Naive thymus-derived CD4-positive, alpha-beta T cell (primary cell): ENCODE data around the gene TFF2. TPM values are rescaled to one million over a fixed set of nuclear protein-coding genes. Genes with fewer than 3 reads are reported as not detected.

ENCODE experiments used
- ATAC-seq: fragments of 150-1000 bp; cut with Tn5 transposase; 2 replicates; pipeline ENCODE4 v1.10.0; 2021; ENCODE audit warnings: mild to moderate bottlenecking, moderate library complexity
- CTCF ChIA-PET: fragments of 350-600 bp; sonication (Branson Sonifier 250); formaldehyde crosslinking; loops from one replicate; lab custom pipeline; 2021; ENCODE audit warnings: antibody characterized with exemption; lab: Charles Lee
- POLR2A ChIA-PET: fragments of 350-600 bp; sonication (Branson Sonifier 250); formaldehyde crosslinking; loops from one replicate; lab custom pipeline; 2021; ENCODE audit warnings: antibody characterized with exemption, inconsistent platforms; lab: Charles Lee
- DNase-seq, 9 donors: peaks; one replicate each; pipeline versions ENCODE4 v3.0.0 to v3.0.0-alpha.2; 2020 to 2022; ENCODE audit warnings: mixed read lengths in 1 of 9
- H3K27ac ChIP-seq: one replicate; pipeline ENCODE4 v1.7.0; 2013; ENCODE audit warnings: mild to moderate bottlenecking, low read depth, low read length, moderate library complexity
- H3K27me3 ChIP-seq, 2 donors: one replicate each; pipeline ENCODE4 v1.7.0; 2013; ENCODE audit warnings: low read length in 2 of 2, mild to moderate bottlenecking in 2 of 2, moderate library complexity in 2 of 2; ENCODE audit not compliant: control insufficient read depth in 2 of 2, insufficient read depth in 2 of 2
- H3K36me3 ChIP-seq, 3 experiments: 1 replicate in 2 of 3; 2 replicates in 1 of 3; pipeline ENCODE4 v1.7.0; 2013; ENCODE audit warnings: low read length in 3 of 3, mild to moderate bottlenecking in 3 of 3, moderate library complexity in 1 of 3; ENCODE audit not compliant: insufficient read depth in 3 of 3, control insufficient read depth in 2 of 3
- H3K4me1 ChIP-seq, 2 donors: one replicate each; pipeline ENCODE4 v1.7.0; 2013; ENCODE audit warnings: low read length in 2 of 2, mild to moderate bottlenecking in 2 of 2, moderate library complexity in 1 of 2; ENCODE audit not compliant: control insufficient read depth in 2 of 2, insufficient read depth in 2 of 2
- H3K4me3 ChIP-seq: 2 replicates; pipeline ENCODE4 v1.7.0; 2013; ENCODE audit warnings: mild to moderate bottlenecking, low read length
- H3K9me3 ChIP-seq, 3 experiments: 1 replicate in 2 of 3; 2 replicates in 1 of 3; pipeline ENCODE4 v1.7.0; 2013; ENCODE audit warnings: low read length in 3 of 3; ENCODE audit not compliant: control insufficient read depth in 2 of 3
- H3K27ac Mint-ChIP-seq, 9 donors: one replicate each; pipeline ENCODE4 v1.8.0; 2020 to 2022; ENCODE audit warnings: mixed read lengths in 9 of 9, mild to moderate bottlenecking in 8 of 9, moderate library complexity in 5 of 9, inconsistent platforms in 2 of 9
- H3K27me3 Mint-ChIP-seq, 5 donors: one replicate each; pipeline ENCODE4 v1.8.0; 2021 to 2022; ENCODE audit warnings: mixed read lengths in 5 of 5, mild to moderate bottlenecking in 1 of 5
- H3K36me3 Mint-ChIP-seq, 5 donors: one replicate each; pipeline ENCODE4 v1.8.0; 2020 to 2022; ENCODE audit warnings: mixed read lengths in 5 of 5, mild to moderate bottlenecking in 3 of 5, inconsistent platforms in 1 of 5
- H3K4me1 Mint-ChIP-seq, 7 donors: one replicate each; pipeline ENCODE4 v1.8.0; 2020 to 2022; ENCODE audit warnings: mixed read lengths in 7 of 7, mild to moderate bottlenecking in 3 of 7, inconsistent platforms in 1 of 7
- H3K4me3 Mint-ChIP-seq, 10 donors: one replicate each; pipeline ENCODE4 v1.8.0; 2020 to 2022; ENCODE audit warnings: mild to moderate bottlenecking in 10 of 10, mixed read lengths in 10 of 10, moderate library complexity in 6 of 10, inconsistent platforms in 2 of 10
- H3K9me3 Mint-ChIP-seq, 11 donors: one replicate each; pipeline ENCODE4 v1.8.0; 2020 to 2022; ENCODE audit warnings: mixed read lengths in 11 of 11, mild to moderate bottlenecking in 4 of 11, inconsistent platforms in 1 of 11, moderate library complexity in 1 of 11
- intact Hi-C, 2 donors: fragments of 100-400 bp; cut with micrococcal nuclease; formaldehyde crosslinking; loops; one replicate each; pipeline ENCODE4 v1.15.1; 2023
- polyA plus RNA-seq, 2 donors: library from polyadenylated mRNA; unstranded; fragments of 300-500 nt; fragmentation: Illumina TruSeq; gene quantifications; one replicate each; pipeline ENCODE4 v1.2.3, GENCODE V29; 2021
- total RNA-seq, 6 experiments: library from RNA in 5 of 6; stranded (reverse) in 5 of 6; gene quantifications; 1 replicate in 5 of 6; 2 replicates in 1 of 6; pipeline ENCODE4 v1.2.3 and lab custom pipeline; 2021 to 2026

Gene TFF2
- total and polyA plus RNA-seq, 7 experiments from 2014 or later, result not detected

DNA sequence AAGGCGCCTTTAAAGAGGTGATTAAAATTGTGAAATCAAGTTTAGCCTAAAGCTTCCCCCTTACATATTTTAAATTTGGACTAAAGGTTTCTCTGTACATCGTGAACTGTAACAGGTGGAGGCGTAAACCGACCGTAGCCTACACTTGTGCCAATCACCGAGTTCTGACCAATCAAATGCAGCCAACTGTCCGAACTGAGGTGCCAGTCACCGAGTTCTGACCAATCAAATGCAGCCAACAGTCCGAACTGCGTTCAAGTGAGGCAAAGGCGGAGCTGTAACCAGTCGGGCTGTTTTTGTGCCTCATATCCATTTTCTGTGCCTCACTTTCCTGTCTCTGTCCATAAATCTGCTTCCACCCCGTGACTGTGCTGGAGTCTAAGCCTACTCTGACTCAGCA is 8.1 kb upstream of the TFF2 start:
- H3K27me3 ChIP-seq, result no peaks in the 10 kb centered on the region
- no peak for DNase-seq
- H3K4me3 ChIP-seq, result no peak overlapping the region
- CTCF ChIA-PET, result no interaction called here
- ATAC-seq, result no peak
- peaks cover 0 to 19% (median 4%) of the 10 kb centered on the region in 5 donors for H3K36me3 Mint-ChIP-seq
- no peak overlapping the region for H3K4me3 Mint-ChIP-seq
- H3K36me3 ChIP-seq, result no peaks in the 10 kb centered on the region
- peaks cover 0 to 27% (median 0%) of the 10 kb centered on the region in 5 donors for H3K27me3 Mint-ChIP-seq
- no peak overlapping the region for H3K27ac ChIP-seq
- POLR2A ChIA-PET, result no interaction called here
- no peaks in the 10 kb centered on the region for H3K4me1 ChIP-seq
- peaks cover 0 to 36% (median 10%) of the 10 kb centered on the region in 11 donors for H3K9me3 Mint-ChIP-seq
- H3K27ac Mint-ChIP-seq, result peak overlapping the region in 1 of 9 donors; percentile 18
- H3K4me1 Mint-ChIP-seq, result peaks cover 0 to 5% (median 4%) of the 10 kb centered on the region in 7 donors
- intact Hi-C loops, result no loop called here
- H3K9me3 ChIP-seq, result peaks cover 0 to 7% (median 4%) of the 10 kb centered on the region in 3 experiments

DNA sequence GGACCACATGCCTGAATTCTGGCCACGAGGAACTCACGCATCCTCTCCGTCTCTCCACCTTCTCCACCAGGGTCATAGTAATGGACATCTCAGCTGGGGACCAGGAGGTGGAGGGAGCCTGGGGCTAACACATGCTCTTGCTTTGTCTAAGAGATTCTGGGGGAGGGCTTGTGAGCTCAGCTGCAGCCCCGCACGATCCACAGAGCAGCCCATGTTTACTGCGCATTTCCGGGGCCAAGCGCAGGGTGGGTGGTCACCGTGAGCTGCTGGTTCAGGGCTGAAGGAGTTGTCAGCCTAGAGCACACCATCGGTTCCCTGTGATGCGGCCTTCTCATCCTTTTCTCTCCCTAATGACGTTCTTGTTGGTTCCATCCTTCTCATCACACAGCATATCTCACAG is 7.5 kb upstream of the TFF2 start:
- peaks cover 0 to 24% (median 0%) of the 10 kb centered on the region in 5 donors for H3K27me3 Mint-ChIP-seq
- Histone ChIP-seq H3K4me3 (no peak overlapping the region), H3K9me3 (peaks cover 0 to 7% (median 4%) of the 10 kb centered on the region in 3 experiments), H3K36me3 (no peaks in the 10 kb centered on the region), H3K27me3 (no peaks in the 10 kb centered on the region), H3K27ac (no peak overlapping the region), H3K4me1 (no peaks in the 10 kb centered on the region)
- ChIA-PET CTCF (interaction anchor here (0.9 kb wide), 1 partner anchor 99 kb away, joined by 3 read pairs; no protein-coding TSS in a partner anchor), POLR2A (no interaction called here)
- no peak overlapping the region for H3K4me3 Mint-ChIP-seq
- intact Hi-C loops, result no loop called here
- ATAC-seq (no peak), DNase-seq (no peak)
- H3K9me3 Mint-ChIP-seq, result peaks cover 0 to 40% (median 11%) of the 10 kb centered on the region in 11 donors
- H3K27ac Mint-ChIP-seq, result no peak overlapping the region
- peaks cover 0 to 19% (median 4%) of the 10 kb centered on the region in 5 donors for H3K36me3 Mint-ChIP-seq
- H3K4me1 Mint-ChIP-seq, result peaks cover 0 to 4% (median 0%) of the 10 kb centered on the region in 7 donors

DNA sequence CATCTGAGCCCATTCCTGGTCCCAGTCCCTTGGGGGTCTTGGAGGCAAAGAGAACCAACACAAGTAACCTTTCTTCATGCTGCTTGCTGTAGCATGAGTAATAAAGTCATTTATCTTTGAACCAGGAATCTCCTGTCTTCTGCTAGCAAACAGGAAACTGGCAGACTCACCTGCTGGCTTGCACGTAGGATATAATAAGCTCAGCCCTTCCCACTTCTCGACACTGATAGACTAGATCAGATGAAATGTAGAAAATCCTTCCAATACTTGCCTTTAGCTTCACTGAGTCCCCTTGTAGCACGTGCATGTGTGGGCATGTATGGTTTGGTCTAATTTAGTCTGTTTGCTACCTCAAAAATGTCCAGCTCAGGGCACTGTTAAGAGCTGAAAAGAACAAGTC is 6.5 kb upstream of the TFF2 start:
- H3K9me3 ChIP-seq, result peaks cover 0 to 7% (median 4%) of the 10 kb centered on the region in 3 experiments
- CTCF ChIA-PET, result interaction anchor here (0.9 kb wide), 1 partner anchor 98 kb away, joined by 3 read pairs; no protein-coding TSS in a partner anchor
- peaks cover 0 to 40% (median 11%) of the 10 kb centered on the region in 11 donors for H3K9me3 Mint-ChIP-seq
- no peak overlapping the region for H3K27ac Mint-ChIP-seq
- H3K4me3 Mint-ChIP-seq, result no peak overlapping the region
- H3K4me3 ChIP-seq, result no peak overlapping the region
- no peaks in the 10 kb centered on the region for H3K27me3 ChIP-seq
- H3K36me3 Mint-ChIP-seq, result peaks cover 0 to 19% (median 4%) of the 10 kb centered on the region in 5 donors
- no peaks in the 10 kb centered on the region for H3K36me3 ChIP-seq
- POLR2A ChIA-PET, result no interaction called here
- ATAC-seq (no peak), DNase-seq (no peak)
- no peaks in the 10 kb centered on the region for H3K4me1 ChIP-seq
- H3K27ac ChIP-seq, result no peak overlapping the region
- H3K27me3 Mint-ChIP-seq, result peaks cover 0 to 21% (median 0%) of the 10 kb centered on the region in 5 donors
- intact Hi-C loops, result no loop called here
- H3K4me1 Mint-ChIP-seq, result peaks cover 0 to 4% (median 0%) of the 10 kb centered on the region in 7 donors

DNA sequence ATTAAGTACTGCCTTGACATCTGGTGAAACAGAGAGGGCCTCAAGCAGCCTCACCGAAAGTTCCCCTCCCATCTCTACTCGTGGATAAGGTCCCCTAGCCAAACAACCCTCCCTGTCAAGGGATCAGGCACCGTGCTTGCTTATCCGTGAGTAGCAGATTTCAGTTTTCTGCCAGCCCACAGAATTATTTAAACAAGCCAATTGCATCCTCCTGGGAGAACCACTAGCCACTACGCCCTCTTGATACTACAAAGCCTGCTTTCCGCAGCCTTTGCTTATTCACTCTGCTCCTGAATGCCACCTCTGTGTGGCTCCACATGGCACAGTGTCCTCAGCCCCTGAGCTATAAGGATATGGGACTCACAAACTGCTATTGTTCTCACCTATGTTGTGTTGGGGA is 5.9 kb upstream of the TFF2 start:
- Histone ChIP-seq H3K27me3 (no peaks in the 10 kb centered on the region), H3K27ac (no peak overlapping the region), H3K36me3 (no peaks in the 10 kb centered on the region), H3K4me1 (no peaks in the 10 kb centered on the region), H3K4me3 (no peak overlapping the region), H3K9me3 (peaks cover 0 to 7% (median 4%) of the 10 kb centered on the region in 3 experiments)
- peaks cover 0 to 19% (median 4%) of the 10 kb centered on the region in 5 donors for H3K36me3 Mint-ChIP-seq
- peaks cover 0 to 40% (median 11%) of the 10 kb centered on the region in 11 donors for H3K9me3 Mint-ChIP-seq
- peaks cover 0 to 17% (median 0%) of the 10 kb centered on the region in 5 donors for H3K27me3 Mint-ChIP-seq
- POLR2A ChIA-PET, result no interaction called here
- CTCF ChIA-PET, result interaction anchor here (0.6 kb wide), 1 partner anchor 470 kb away, joined by 3 read pairs; no protein-coding TSS in a partner anchor
- H3K27ac Mint-ChIP-seq, result no peak overlapping the region
- ATAC-seq (no peak), DNase-seq (no peak)
- H3K4me1 Mint-ChIP-seq, result peaks cover 0 to 4% (median 0%) of the 10 kb centered on the region in 7 donors
- no peak overlapping the region for H3K4me3 Mint-ChIP-seq
- intact Hi-C loops, result no loop called here

DNA sequence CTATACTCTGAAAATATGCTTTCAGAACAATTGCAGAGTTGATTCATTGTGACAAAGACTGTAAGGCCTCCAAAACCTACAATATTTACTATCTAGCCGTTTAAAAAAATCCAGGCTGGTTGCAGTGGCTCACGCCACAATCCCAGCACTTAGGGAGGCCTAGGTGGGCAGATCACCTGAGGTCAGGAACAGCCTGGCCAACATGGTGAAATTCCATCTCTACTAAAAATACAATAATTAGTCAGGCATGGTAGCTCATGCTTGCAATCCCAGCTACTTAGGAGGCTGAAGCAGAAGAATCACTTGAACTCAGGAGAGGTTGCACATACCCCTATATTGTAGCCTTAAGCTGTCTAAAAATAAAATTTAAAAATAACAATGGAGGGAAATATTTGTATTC is 5.3 kb upstream of the TFF2 start:
- peaks cover 0 to 19% (median 4%) of the 10 kb centered on the region in 5 donors for H3K36me3 Mint-ChIP-seq
- no peak overlapping the region for H3K27ac ChIP-seq
- H3K27ac Mint-ChIP-seq, result no peak overlapping the region
- intact Hi-C loops, result no loop called here
- no peak for DNase-seq
- ChIA-PET POLR2A (interaction anchor here (0.6 kb wide), 1 partner anchor 219 kb away, joined by 3 read pairs; no protein-coding TSS in a partner anchor), CTCF (no interaction called here)
- H3K9me3 ChIP-seq, result peaks cover 0 to 7% (median 4%) of the 10 kb centered on the region in 3 experiments
- H3K36me3 ChIP-seq, result no peaks in the 10 kb centered on the region
- peaks cover 0 to 40% (median 13%) of the 10 kb centered on the region in 11 donors for H3K9me3 Mint-ChIP-seq
- no peaks in the 10 kb centered on the region for H3K27me3 ChIP-seq
- no peak overlapping the region for H3K4me3 Mint-ChIP-seq
- peaks cover 0 to 17% (median 0%) of the 10 kb centered on the region in 5 donors for H3K27me3 Mint-ChIP-seq
- ATAC-seq, result no peak
- peaks cover 0 to 4% (median 0%) of the 10 kb centered on the region in 7 donors for H3K4me1 Mint-ChIP-seq
- no peak overlapping the region for H3K4me3 ChIP-seq
- H3K4me1 ChIP-seq, result no peaks in the 10 kb centered on the region

DNA sequence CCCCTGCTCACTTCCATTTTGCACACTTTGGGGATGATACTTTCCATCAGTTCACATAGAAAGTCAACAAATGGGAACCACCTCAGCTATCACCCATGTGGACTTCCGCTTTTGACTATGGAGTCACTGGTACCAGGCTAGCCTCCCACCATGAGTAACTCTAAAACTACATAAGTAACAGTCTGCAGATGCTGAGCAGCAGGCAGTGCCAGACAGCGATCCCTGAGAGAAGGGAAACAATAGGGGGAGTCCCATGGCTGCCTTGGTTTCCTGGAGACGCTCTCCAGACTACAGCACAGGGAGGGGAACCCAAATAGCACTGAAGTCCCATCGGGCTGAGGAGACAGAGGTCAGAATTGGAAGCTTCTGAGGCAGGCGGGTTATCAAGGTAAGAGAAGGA is 2.8 kb upstream of the TFF2 start:
- no peak for ATAC-seq
- H3K36me3 Mint-ChIP-seq, result peaks cover 0 to 19% (median 4%) of the 10 kb centered on the region in 5 donors
- Histone ChIP-seq H3K36me3 (no peaks in the 10 kb centered on the region), H3K27me3 (no peaks in the 10 kb centered on the region), H3K9me3 (peaks cover 0 to 7% (median 0%) of the 10 kb centered on the region in 3 experiments), H3K4me1 (no peaks in the 10 kb centered on the region), H3K4me3 (no peak overlapping the region), H3K27ac (no peak overlapping the region)
- H3K9me3 Mint-ChIP-seq, result peaks cover 0 to 40% (median 13%) of the 10 kb centered on the region in 11 donors
- ChIA-PET POLR2A (no interaction called here), CTCF (no interaction called here)
- peaks cover 0 to 14% (median 0%) of the 10 kb centered on the region in 5 donors for H3K27me3 Mint-ChIP-seq
- peak overlapping the region in 2 of 9 donors; percentile 8 to 76 for H3K27ac Mint-ChIP-seq
- DNase-seq, result no peak
- intact Hi-C loops, result no loop called here
- peaks cover 0 to 4% (median 0%) of the 10 kb centered on the region in 7 donors for H3K4me1 Mint-ChIP-seq
- H3K4me3 Mint-ChIP-seq, result no peak overlapping the region
